ENCODE results near the gene ZNF550. TPM values are rescaled to one million over a fixed set of nuclear protein-coding genes. Genes with fewer than 3 reads are reported as not detected.

Gene ZNF550
- total and polyA plus RNA-seq, 10 of the 15 experiments (the other 5 are each of a cell fraction or from before 2014, with no cell fraction given): 2.6 to 14.0 (median 7.4) TPM

GRCh38 chr19:57559008-57559403 is 657 bp downstream of the ZNF550 start:
- POLR2A ChIA-PET: no interaction called here

More at GRCh38 chr19:57559008-57559403, 657 bp downstream of the ZNF550 start:
- ChIA-PET RAD21 (ENCODE audit: unreplicated experiment) (no interaction called here), CTCF (no interaction called here), SMC1A (ENCODE audit: uncharacterized antibody, unreplicated experiment) (no interaction called here)
- H4K20me1 ChIP-seq (ENCODE audit: control insufficient read depth, insufficient read depth): no peaks in the 10 kb centered on the region
- H3K27me3 ChIP-seq (replicated peaks in 1 of 2; ENCODE audit: control insufficient read depth in 2 of 2, insufficient read depth in 2 of 2, low read length in 1 of 2): no peaks in the 10 kb centered on the region
- no peak for DNase-seq (ENCODE audit: low read depth, low spot score)
- H3K9me3 ChIP-seq (replicated peaks; ENCODE audit: control insufficient read depth, insufficient read depth, low read length): peaks cover 8% of the 10 kb centered on the region; the same call in 2 of the 3 replicates
- intact Hi-C loops (cut with micrococcal nuclease; ENCODE audit: unreplicated experiment) (no loop called here), in situ Hi-C loops (cut with MboI) (no loop called here)
- H3K4me2 ChIP-seq (ENCODE audit: control insufficient read depth, insufficient read depth): peak overlapping the region; percentile 86
- peaks cover 12% of the 10 kb centered on the region for H3K79me2 ChIP-seq (ENCODE audit: control insufficient read depth, insufficient read depth, low read length)
- peak; percentile 72 for ATAC-seq
- no peak for FAIRE-seq
- peaks cover 0 to 2% of the 10 kb centered on the region in 2 experiments; a peak in 2 of 4 replicates for H3K36me3 ChIP-seq (ENCODE audit: control insufficient read depth in 2 of 2, insufficient read depth in 2 of 2, low read length in 1 of 2)
- whole genome bisulfite sequencing (ENCODE audit: insufficient coverage, insufficient replicate concordance, low lambda C conversion rate, missing lambda C conversion rate): 4% methylated on average over 20 of the region's 22 CpGs
- no TSS peak for BruUV-seq (replicated peaks)
- H3K4me3 ChIP-seq: peak overlapping the region; percentile 83
- H3K9ac ChIP-seq (ENCODE audit: control insufficient read depth, insufficient read depth, low read length): peak overlapping the region; percentile 83
- TF ChIP-seq ZBTB33 (IDR thresholded peaks at IDR 0.05) (no peak), RUNX3 (IDR thresholded peaks at IDR 0.05; ENCODE audit: low read length) (0 out of 2 replicates have a peak, but pooled peaks have one; percentile 8), PKNOX1 (IDR thresholded peaks at IDR 0.05) (peak; percentile 19; the same call in 1 of the 2 replicates), CHD2 (IDR thresholded peaks at IDR 0.05; ENCODE audit: borderline replicate concordance, low read depth, low read length) (no peak)
- peak overlapping the region; percentile 70 for H3K27ac ChIP-seq (ENCODE audit: control insufficient read depth, insufficient read depth)
- H3K4me1 ChIP-seq (ENCODE audit: control insufficient read depth, insufficient read depth, low read length): no peaks in the 10 kb centered on the region
- peak overlapping the region; percentile 88 for H2AFZ ChIP-seq (ENCODE audit: control insufficient read depth, low read depth, low read length)
